Hepatocyte (in vitro differentiated cells): Measurements from ENCODE around the gene STEAP3. TPM values are rescaled to one million over a fixed set of nuclear protein-coding genes. Genes with fewer than 3 reads are reported as not detected.

ENCODE experiments used
- DNase-seq: peaks from one replicate; pipeline ENCODE4 v3.0.0-alpha.2; 2016; ENCODE audit warnings: low spot score
- H2AFZ ChIP-seq: fragments of 200-600 bp; sonication (generic); 2 replicates; pipeline ENCODE4 v1.6.0; 2016; ENCODE audit warnings: antibody characterized with exemption, mild to moderate bottlenecking
- H3K27ac ChIP-seq: fragments of 200-600 bp; sonication (generic); 2 replicates; pipeline ENCODE4 v1.5.1; 2016; ENCODE audit warnings: mild to moderate bottlenecking
- H3K27me3 ChIP-seq: fragments of 200-600 bp; sonication (generic); 2 replicates; pipeline ENCODE4 v1.6.1; 2016
- H3K36me3 ChIP-seq: fragments of 200-600 bp; sonication (generic); replicated peaks from 2 replicates; pipeline ENCODE4 v1.5.1; 2016; ENCODE audit warnings: low read depth; ENCODE audit not compliant: insufficient read depth
- H3K4me1 ChIP-seq: fragments of 200-600 bp; sonication (generic); 2 replicates; pipeline ENCODE4 v1.5.1; 2016; ENCODE audit warnings: mild to moderate bottlenecking, moderate library complexity; ENCODE audit not compliant: insufficient read depth
- H3K4me2 ChIP-seq: fragments of 200-600 bp; sonication (generic); 2 replicates; pipeline ENCODE4 v1.6.0; 2016
- H3K4me3 ChIP-seq: fragments of 200-600 bp; sonication (generic); 2 replicates; pipeline ENCODE4 v1.5.1; 2016; ENCODE audit warnings: mild to moderate bottlenecking
- H3K79me2 ChIP-seq: fragments of 200-600 bp; sonication (generic); 2 replicates; pipeline ENCODE4 v1.6.0; 2017; ENCODE audit warnings: mild to moderate bottlenecking
- H3K9me2 ChIP-seq: fragments of 200-600 bp; sonication (generic); replicated peaks from 2 replicates; pipeline ENCODE4 v1.6.0; 2017; ENCODE audit warnings: mild to moderate bottlenecking; ENCODE audit not compliant: insufficient read depth
- H3K9me3 ChIP-seq: fragments of 200-600 bp; sonication (generic); 2 replicates; pipeline ENCODE4 v1.5.1; 2016; ENCODE audit warnings: low read depth, mild to moderate bottlenecking
- H4K20me1 ChIP-seq: fragments of 200-600 bp; sonication (generic); 2 replicates; pipeline ENCODE4 v1.6.0; 2016; ENCODE audit warnings: mild to moderate bottlenecking; ENCODE audit not compliant: insufficient read depth, poor library complexity, severe bottlenecking
- EZH2 ChIP-seq: fragments of 200-600 bp; sonication (generic); IDR thresholded peaks from 2 replicates; pipeline ENCODE4 v1.6.1; 2016; ENCODE audit warnings: antibody characterized with exemption, mild to moderate bottlenecking, borderline replicate concordance
- EZH2phosphoT487 ChIP-seq: fragments of 200-600 bp; sonication (generic); IDR thresholded peaks from one replicate; pipeline ENCODE4 v1.6.1; 2018; ENCODE audit warnings: antibody characterized with exemption, mild to moderate bottlenecking, low read depth, moderate library complexity; ENCODE audit not compliant: unreplicated experiment, severe bottlenecking
- WGBS: methylation state at CpG from one replicate; pipeline ENCODE4 v1.1.6; 2016; ENCODE audit warnings: low lambda C conversion rate; ENCODE audit errors: missing lambda C conversion rate; 5-methylcytosine and 5-hydroxymethylcytosine counted together
- polyA plus RNA-seq: library from polyadenylated mRNA; unstranded; fragments of >200 nt; fragmentation: Nextera tagmentation; extraction: Ambion mirVana; gene quantifications from 2 replicates; pipeline ENCODE4 v1.2.1, GENCODE V29; 2016
- total RNA-seq: library from RNA; depleted of rRNA; stranded (reverse); fragments of >200 nt; gene quantifications from 2 replicates; pipeline ENCODE4 v1.2.3, GENCODE V29; 2014
- TF ChIP-seq, protein P1 (sequence below): fragments of 200-600 bp; sonication (generic); IDR thresholded peaks from 2 replicates; pipeline ENCODE4 v1.5.1; 2016; ENCODE audit warnings: antibody characterized with exemption, mild to moderate bottlenecking; ENCODE audit not compliant: poor library complexity

The STEAP3 gene
- total and polyA plus RNA-seq, 2 experiments from 2014 or later, result 11.2 to 12.0 TPM

GRCh38 chr2:119180892-119181291, 42.7 kb upstream of the STEAP3 start:
- Histone ChIP-seq H3K4me1 (no peaks in the 10 kb centered on the region), H3K4me2 (no peak overlapping the region), H3K36me3 (no peaks in the 10 kb centered on the region), H3K27me3 (no peaks in the 10 kb centered on the region), H2AFZ (no peak overlapping the region), H3K4me3 (no peak overlapping the region), H3K27ac (no peak overlapping the region), H3K9me2 (no peaks in the 10 kb centered on the region), H4K20me1 (no peaks in the 10 kb centered on the region), H3K9me3 (no peaks in the 10 kb centered on the region), H3K79me2 (no peaks in the 10 kb centered on the region)
- TF ChIP-seq EZH2, result no peak
- TF ChIP-seq, protein P1, sequence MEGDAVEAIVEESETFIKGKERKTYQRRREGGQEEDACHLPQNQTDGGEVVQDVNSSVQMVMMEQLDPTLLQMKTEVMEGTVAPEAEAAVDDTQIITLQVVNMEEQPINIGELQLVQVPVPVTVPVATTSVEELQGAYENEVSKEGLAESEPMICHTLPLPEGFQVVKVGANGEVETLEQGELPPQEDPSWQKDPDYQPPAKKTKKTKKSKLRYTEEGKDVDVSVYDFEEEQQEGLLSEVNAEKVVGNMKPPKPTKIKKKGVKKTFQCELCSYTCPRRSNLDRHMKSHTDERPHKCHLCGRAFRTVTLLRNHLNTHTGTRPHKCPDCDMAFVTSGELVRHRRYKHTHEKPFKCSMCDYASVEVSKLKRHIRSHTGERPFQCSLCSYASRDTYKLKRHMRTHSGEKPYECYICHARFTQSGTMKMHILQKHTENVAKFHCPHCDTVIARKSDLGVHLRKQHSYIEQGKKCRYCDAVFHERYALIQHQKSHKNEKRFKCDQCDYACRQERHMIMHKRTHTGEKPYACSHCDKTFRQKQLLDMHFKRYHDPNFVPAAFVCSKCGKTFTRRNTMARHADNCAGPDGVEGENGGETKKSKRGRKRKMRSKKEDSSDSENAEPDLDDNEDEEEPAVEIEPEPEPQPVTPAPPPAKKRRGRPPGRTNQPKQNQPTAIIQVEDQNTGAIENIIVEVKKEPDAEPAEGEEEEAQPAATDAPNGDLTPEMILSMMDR, result no peak
- no peak for TF ChIP-seq EZH2phosphoT487
- DNase-seq, result no peak
- WGBS, result 80% methylated on average over 5 of the region's 5 CpGs

- Histone ChIP-seq H3K27ac (no peak overlapping the region), H3K27me3 (no peaks in the 10 kb centered on the region), H3K4me3 (no peak overlapping the region), H3K9me3 (no peaks in the 10 kb centered on the region), H4K20me1 (no peaks in the 10 kb centered on the region), H3K9me2 (no peaks in the 10 kb centered on the region), H3K4me2 (no peak overlapping the region), H2AFZ (no peak overlapping the region), H3K4me1 (no peaks in the 10 kb centered on the region), H3K36me3 (no peaks in the 10 kb centered on the region), H3K79me2 (no peaks in the 10 kb centered on the region)
- no peak for DNase-seq
- TF ChIP-seq EZH2phosphoT487 (no peak), EZH2 (no peak)
- TF ChIP-seq, protein P1, result no peak
- 88% methylated on average over 10 of the region's 10 CpGs for WGBS
These were observed 42.2 kb upstream of the STEAP3 start for GRCh38 chr2:119181391-119181790.

- no peaks in the 10 kb centered on the region for H3K9me3 ChIP-seq
- no peaks in the 10 kb centered on the region for H3K36me3 ChIP-seq
- H3K27me3 ChIP-seq, result no peaks in the 10 kb centered on the region
- 85% methylated on average over 13 of the region's 13 CpGs for WGBS
- no peak overlapping the region for H2AFZ ChIP-seq
- H3K9me2 ChIP-seq, result no peaks in the 10 kb centered on the region
- no peaks in the 10 kb centered on the region for H3K4me1 ChIP-seq
- no peaks in the 10 kb centered on the region for H4K20me1 ChIP-seq
- H3K4me2 ChIP-seq, result no peak overlapping the region
- no peak overlapping the region for H3K4me3 ChIP-seq
- no peak for DNase-seq
- TF ChIP-seq, protein P1, result no peak
- no peak for TF ChIP-seq EZH2
- TF ChIP-seq EZH2phosphoT487, result no peak
- H3K27ac ChIP-seq, result no peak overlapping the region
- H3K79me2 ChIP-seq, result no peaks in the 10 kb centered on the region
These were observed 41.7 kb upstream of the STEAP3 start for GRCh38 chr2:119181791-119182445.

- H2AFZ ChIP-seq, result no peak overlapping the region
- no peaks in the 10 kb centered on the region for H4K20me1 ChIP-seq
- H3K4me2 ChIP-seq, result no peak overlapping the region
- no peak for TF ChIP-seq EZH2
- TF ChIP-seq EZH2phosphoT487, result no peak
- TF ChIP-seq, protein P1, result no peak
- H3K9me3 ChIP-seq, result no peaks in the 10 kb centered on the region
- no peak for DNase-seq
- H3K27ac ChIP-seq, result no peak overlapping the region
- no peaks in the 10 kb centered on the region for H3K79me2 ChIP-seq
- H3K4me3 ChIP-seq, result no peak overlapping the region
- H3K27me3 ChIP-seq, result no peaks in the 10 kb centered on the region
- no peaks in the 10 kb centered on the region for H3K36me3 ChIP-seq
- H3K4me1 ChIP-seq, result no peaks in the 10 kb centered on the region
- H3K9me2 ChIP-seq, result no peaks in the 10 kb centered on the region
- WGBS, result 92% methylated on average over 7 of the region's 7 CpGs
These were observed 39.1 kb upstream of the STEAP3 start for GRCh38 chr2:119184512-119184911.
